ENCODE measurements around the gene TUFT1.

Gene TUFT1

GRCh38 chr1:151540021-151540981 is at the start of gene TUFT1:
TUFT1 (plus strand) TSS chr1:151540309; CDS start chr1:151540367, 58 bp downstream.
- peak; percentile 97 for DNase-seq

GRCh38 chr1:151491641-151492040 is 48.5 kb upstream of the TUFT1 start:
- DNase-seq: no peak

GRCh38 chr1:151492120-151492519 is 48.0 kb upstream of the TUFT1 start:
- DNase-seq: no peak

GRCh38 chr1:151493042-151493441 is 47.1 kb upstream of the TUFT1 start:
- DNase-seq: no peak

GRCh38 chr1:151494741-151495281 is 45.3 kb upstream of the TUFT1 start:
- peak; percentile 94 for DNase-seq

GRCh38 chr1:151495316-151495715 is 44.8 kb upstream of the TUFT1 start:
- no peak for DNase-seq

- no peak for DNase-seq
Observed at GRCh38 chr1:151499365-151499764, 40.7 kb upstream of the TUFT1 start.

GRCh38 chr1:151499930-151500329 is 40.2 kb upstream of the TUFT1 start:
- DNase-seq: no peak

GRCh38 chr1:151501474-151501873 is 38.6 kb upstream of the TUFT1 start:
- no peak for DNase-seq

GRCh38 chr1:151502035-151502700 is 37.9 kb upstream of the TUFT1 start:
- no peak for DNase-seq

GRCh38 chr1:151502859-151503780 is 37.0 kb upstream of the TUFT1 start:
- DNase-seq: no peak

- DNase-seq: no peak
Observed at GRCh38 chr1:151504252-151504651, 35.9 kb upstream of the TUFT1 start.

GRCh38 chr1:151504759-151505158 is 35.4 kb upstream of the TUFT1 start:
- no peak for DNase-seq

GRCh38 chr1:151508833-151509232 is 31.3 kb upstream of the TUFT1 start:
- no peak for DNase-seq

- DNase-seq: no peak
Observed at GRCh38 chr1:151509350-151510019, 30.6 kb upstream of the TUFT1 start.

GRCh38 chr1:151510020-151510405 is 30.1 kb upstream of the TUFT1 start:
- DNase-seq: no peak

- DNase-seq: no peak
Observed at GRCh38 chr1:151510614-151510956, 29.5 kb upstream of the TUFT1 start.

GRCh38 chr1:151510957-151511635 is 29.0 kb upstream of the TUFT1 start, which contains the start of gene CGN:
CGN (plus strand) TSS chr1:151511387; CDS start chr1:151518520, 7,133 bp downstream.
- peak; percentile 97 for DNase-seq

- DNase-seq: peak; percentile 85
Observed at GRCh38 chr1:151511636-151512215, 28.4 kb upstream of the TUFT1 start.

GRCh38 chr1:151512326-151512725 is 27.8 kb upstream of the TUFT1 start:
- no peak for DNase-seq
